B cell (primary cell): ENCODE results near the gene EFCC1. TPM values are rescaled to one million over a fixed set of nuclear protein-coding genes. Genes with fewer than 3 reads are reported as not detected.

ENCODE experiments used
- ATAC-seq: fragments of 200-7000 bp; cut with Tn5 transposase; one replicate; pipeline ENCODE4 v1.10.0; 2021; ENCODE audit warnings: low read depth, mild to moderate bottlenecking, moderate number of reproducible peaks, moderate library complexity
- CTCF ChIA-PET: fragments of 350-600 bp; sonication (Branson Sonifier 250); formaldehyde crosslinking; loops from one replicate; lab custom pipeline; 2021; ENCODE audit warnings: antibody characterized with exemption, inconsistent platforms; lab: Charles Lee
- POLR2A ChIA-PET: fragments of 350-600 bp; sonication (Branson Sonifier 250); formaldehyde crosslinking; loops from one replicate; lab custom pipeline; 2021; ENCODE audit warnings: antibody characterized with exemption; lab: Charles Lee
- DNase-seq: peaks from one replicate; pipeline ENCODE4 v3.0.0; 2013
- H2AFZ ChIP-seq: 2 replicates; pipeline ENCODE4 v1.6.1; 2012; ENCODE audit warnings: mild to moderate bottlenecking, low read depth, low read length; ENCODE audit not compliant: insufficient read depth, poor library complexity, severe bottlenecking
- H3K27ac ChIP-seq, 2 donors: 1 replicate in 1 of 2; 2 replicates in 1 of 2; pipeline ENCODE4 v1.5.1; 2012 to 2013; ENCODE audit warnings: low read length in 2 of 2, mild to moderate bottlenecking in 2 of 2, moderate library complexity in 1 of 2
- H3K27me3 ChIP-seq, 4 experiments: fragments of 200-600 bp in 1 of 4; sonication (generic) in 1 of 4; replicated peaks in 1 of 4; 1 replicate in 2 of 4; 2 replicates in 2 of 4; pipeline versions ENCODE4 v1.6.1 to v1.7.0; 2013 to 2016; ENCODE audit warnings: low read length in 3 of 4, mild to moderate bottlenecking in 2 of 4, mixed read lengths in 1 of 4, moderate library complexity in 1 of 4; ENCODE audit not compliant: insufficient read depth in 4 of 4, control insufficient read depth in 3 of 4; ENCODE audit errors: control extremely low read depth in 1 of 4
- H3K36me3 ChIP-seq, 2 experiments: replicated peaks in 1 of 2; 1 replicate in 1 of 2; 2 replicates in 1 of 2; pipeline versions ENCODE4 v1.6.1 to v1.7.1; 2013; ENCODE audit warnings: low read length in 1 of 2; ENCODE audit not compliant: insufficient read depth in 2 of 2, control insufficient read depth in 1 of 2; ENCODE audit errors: control extremely low read depth in 1 of 2, extremely low read depth in 1 of 2
- H3K4me1 ChIP-seq, 2 donors: fragments of 200-600 bp in 1 of 2; sonication (generic) in 1 of 2; 1 replicate in 1 of 2; 2 replicates in 1 of 2; pipeline versions ENCODE4 v1.5.1 to v1.6.1; 2013 to 2017; ENCODE audit warnings: low read length in 2 of 2; ENCODE audit not compliant: control insufficient read depth in 2 of 2, insufficient read depth in 2 of 2
- H3K4me2 ChIP-seq: replicated peaks from 2 replicates; pipeline ENCODE3; 2012; ENCODE audit warnings: mild to moderate bottlenecking, low read depth, low read length; ENCODE audit not compliant: poor library complexity, severe bottlenecking
- H3K4me3 ChIP-seq, 5 experiments: fragments of 200-600 bp in 1 of 5; sonication (generic) in 1 of 5; 1 replicate in 3 of 5; 2 replicates in 2 of 5; pipeline versions ENCODE4 v1.5.1 to v1.7.0; 2011 to 2016; ENCODE audit warnings: low read length in 4 of 5, mild to moderate bottlenecking in 4 of 5, low read depth in 2 of 5, control low read depth in 1 of 5, moderate library complexity in 1 of 5; ENCODE audit not compliant: insufficient read depth in 1 of 5; ENCODE audit errors: control extremely low read depth in 1 of 5, extremely low read depth in 1 of 5
- H3K79me2 ChIP-seq: fragments of 200-600 bp; sonication (generic); one replicate; pipeline ENCODE4 v1.6.0; 2016; ENCODE audit warnings: low read length; ENCODE audit not compliant: control insufficient read depth, insufficient read depth
- H3K9ac ChIP-seq: fragments of 200-600 bp; sonication (generic); 2 replicates; pipeline ENCODE4 v1.6.1; 2017; ENCODE audit warnings: mild to moderate bottlenecking, low read length, moderate library complexity
- H3K9me3 ChIP-seq, 3 donors: one replicate each; pipeline versions ENCODE4 v1.6.1 to v1.7.1; 2013; ENCODE audit warnings: low read length in 2 of 3; ENCODE audit not compliant: control insufficient read depth in 2 of 3, insufficient read depth in 1 of 3; ENCODE audit errors: control extremely low read depth in 1 of 3
- H4K20me1 ChIP-seq: 2 replicates; pipeline ENCODE4 v1.6.0; 2012; ENCODE audit warnings: mild to moderate bottlenecking, low read length; ENCODE audit not compliant: insufficient read depth, control insufficient read depth, poor library complexity, severe bottlenecking
- H3K27ac Mint-ChIP-seq: one replicate; pipeline ENCODE4 v1.8.0; 2021; ENCODE audit warnings: mixed read lengths
- H3K27me3 Mint-ChIP-seq: one replicate; pipeline ENCODE4 v1.8.0; 2021; ENCODE audit warnings: mixed read lengths
- H3K4me1 Mint-ChIP-seq: one replicate; pipeline ENCODE4 v1.8.0; 2021; ENCODE audit warnings: mixed read lengths
- H3K4me3 Mint-ChIP-seq: one replicate; pipeline ENCODE4 v1.8.0; 2021; ENCODE audit warnings: mixed read lengths
- H3K9me3 Mint-ChIP-seq: one replicate; pipeline ENCODE4 v1.8.0; 2022; ENCODE audit warnings: mixed read lengths; ENCODE audit not compliant: insufficient read depth
- EZH2 ChIP-seq: IDR thresholded peaks from 2 replicates; pipeline ENCODE4 v1.6.1; 2012; ENCODE audit warnings: borderline replicate concordance, low read depth, mild to moderate bottlenecking, moderate library complexity, low read length; ENCODE audit not compliant: insufficient read depth, poor library complexity, severe bottlenecking
- WGBS: methylation state at CpG from one replicate; pipeline ENCODE4 v1.1.5; 2013; ENCODE audit warnings: missing lambda C conversion rate; ENCODE audit not compliant: insufficient coverage; 5-methylcytosine and 5-hydroxymethylcytosine counted together
- intact Hi-C: fragments of 100-400 bp; cut with micrococcal nuclease; formaldehyde crosslinking; loops from one replicate; pipeline ENCODE4 v1.10.0; 2022
- polyA plus RNA-seq: library from polyadenylated mRNA; depleted of rRNA; stranded (reverse); fragments of >200 nt; gene quantifications from 2 replicates; pipeline ENCODE4 v1.2.3, GENCODE V29; 2012
- total RNA-seq, 2 donors: library from RNA; stranded (reverse); fragments of 120-200 nt in 1 of 2; gene quantifications; 1 replicate in 1 of 2; 2 replicates in 1 of 2; pipeline versions ENCODE4 v1.2.3 to v1.2.4, GENCODE V29; 2013 to 2022
- TF ChIP-seq, protein P1 (sequence below): fragments of 200-600 bp; IDR thresholded peaks from one replicate; pipeline ENCODE4 v1.8.0; 2022; ENCODE audit warnings: antibody characterized with exemption, mild to moderate bottlenecking

Gene EFCC1
- total and polyA plus RNA-seq, 2 donors (not counting 1 experiment from before 2014, with no cell fraction given): 0.06 TPM; not detected in 1

DNA sequence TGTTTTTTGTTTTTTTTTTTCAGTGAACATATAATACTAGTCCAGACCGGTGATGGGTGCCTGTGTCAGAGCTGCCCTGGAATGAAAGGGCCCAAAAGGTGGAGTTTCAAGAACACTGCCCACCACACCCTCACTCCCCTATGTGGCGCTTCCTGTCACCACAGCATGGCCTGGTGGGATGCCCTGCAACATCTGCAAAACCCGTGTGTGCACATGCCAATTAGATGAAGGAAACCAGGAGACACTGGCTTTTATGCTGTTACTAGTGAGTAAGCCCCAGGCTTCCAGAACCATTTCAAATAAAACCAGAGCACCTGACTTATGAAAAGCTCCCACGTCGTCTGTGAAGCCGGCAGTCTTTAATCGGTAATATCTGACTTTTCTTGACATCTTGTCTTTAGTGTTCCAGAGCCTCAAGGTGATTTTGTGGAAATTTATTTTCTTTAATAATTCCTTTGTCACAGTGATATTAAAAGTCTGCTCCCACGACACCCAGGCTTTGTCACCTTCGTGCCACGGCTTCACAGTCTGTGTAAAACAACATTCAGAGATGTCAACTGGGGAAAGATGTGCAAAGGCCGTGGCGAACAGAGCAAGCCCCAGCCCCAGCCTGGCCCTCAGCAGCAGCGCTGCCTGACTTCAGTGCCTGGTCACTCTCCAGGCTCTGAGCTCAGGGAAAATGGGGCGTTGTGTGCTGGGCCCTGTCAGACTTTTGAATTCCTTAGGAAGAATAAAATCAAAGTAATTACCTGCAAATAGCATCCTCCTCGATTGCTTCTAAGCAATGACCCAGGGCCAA lies 13.6 kb upstream of the EFCC1 start:
- ATAC-seq (no peak), DNase-seq (no peak)
- 93% methylated on average over 8 of the region's 15 CpGs for WGBS
- H3K27me3 Mint-ChIP-seq: peaks cover under 1% of the 10 kb centered on the region
- H3K4me1 ChIP-seq: no peaks in the 10 kb centered on the region
- no peak overlapping the region for H3K4me3 Mint-ChIP-seq
- H3K27ac Mint-ChIP-seq: no peak overlapping the region
- H3K27ac ChIP-seq: no peak overlapping the region
- no peak overlapping the region for H2AFZ ChIP-seq
- no peak overlapping the region for H3K4me2 ChIP-seq
- H3K9ac ChIP-seq: no peak overlapping the region
- ChIA-PET POLR2A (no interaction called here), CTCF (no interaction called here)
- H3K4me3 ChIP-seq: no peak overlapping the region
- H3K9me3 ChIP-seq: no peaks in the 10 kb centered on the region
- no peaks in the 10 kb centered on the region for H3K4me1 Mint-ChIP-seq
- H3K27me3 ChIP-seq: peaks cover 0 to 3% (median 0%) of the 10 kb centered on the region in 4 experiments
- TF ChIP-seq, protein P1, sequence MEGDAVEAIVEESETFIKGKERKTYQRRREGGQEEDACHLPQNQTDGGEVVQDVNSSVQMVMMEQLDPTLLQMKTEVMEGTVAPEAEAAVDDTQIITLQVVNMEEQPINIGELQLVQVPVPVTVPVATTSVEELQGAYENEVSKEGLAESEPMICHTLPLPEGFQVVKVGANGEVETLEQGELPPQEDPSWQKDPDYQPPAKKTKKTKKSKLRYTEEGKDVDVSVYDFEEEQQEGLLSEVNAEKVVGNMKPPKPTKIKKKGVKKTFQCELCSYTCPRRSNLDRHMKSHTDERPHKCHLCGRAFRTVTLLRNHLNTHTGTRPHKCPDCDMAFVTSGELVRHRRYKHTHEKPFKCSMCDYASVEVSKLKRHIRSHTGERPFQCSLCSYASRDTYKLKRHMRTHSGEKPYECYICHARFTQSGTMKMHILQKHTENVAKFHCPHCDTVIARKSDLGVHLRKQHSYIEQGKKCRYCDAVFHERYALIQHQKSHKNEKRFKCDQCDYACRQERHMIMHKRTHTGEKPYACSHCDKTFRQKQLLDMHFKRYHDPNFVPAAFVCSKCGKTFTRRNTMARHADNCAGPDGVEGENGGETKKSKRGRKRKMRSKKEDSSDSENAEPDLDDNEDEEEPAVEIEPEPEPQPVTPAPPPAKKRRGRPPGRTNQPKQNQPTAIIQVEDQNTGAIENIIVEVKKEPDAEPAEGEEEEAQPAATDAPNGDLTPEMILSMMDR: no peak
- no peak for TF ChIP-seq EZH2
- intact Hi-C loops: no loop called here
- H3K36me3 ChIP-seq: no peaks in the 10 kb centered on the region
- H3K9me3 Mint-ChIP-seq: no peaks in the 10 kb centered on the region
- H4K20me1 ChIP-seq: no peaks in the 10 kb centered on the region
- no peaks in the 10 kb centered on the region for H3K79me2 ChIP-seq

DNA sequence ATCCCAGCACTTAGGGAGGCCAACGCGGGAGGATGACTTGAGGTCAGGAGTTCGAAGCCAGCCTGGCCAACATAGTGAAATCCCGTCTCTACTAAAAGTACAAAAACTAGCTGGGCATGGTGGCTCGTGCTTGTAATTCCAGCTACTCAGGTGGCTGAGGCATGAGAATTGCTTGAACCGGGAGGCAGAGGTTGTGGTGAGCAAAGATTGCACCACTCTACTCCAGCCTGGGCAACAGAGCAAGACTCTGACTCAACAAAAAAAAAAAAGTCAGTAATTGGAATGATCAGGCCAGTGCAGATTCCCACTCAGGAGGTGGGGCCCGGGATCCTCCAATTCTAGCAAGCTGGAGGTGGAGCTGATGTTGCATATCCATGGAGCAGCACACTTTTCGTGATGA lies 12.8 kb upstream of the EFCC1 start:
- 95% methylated on average over 3 of the region's 8 CpGs for WGBS
- peaks cover 0 to 2% of the 10 kb centered on the region in 2 donors for H3K4me1 ChIP-seq
- H3K36me3 ChIP-seq: no peaks in the 10 kb centered on the region
- ChIA-PET CTCF (interaction anchor here (1.0 kb wide), 1 partner anchor 17 kb away, joined by 5 read pairs; no protein-coding TSS in a partner anchor), POLR2A (interaction anchor here (0.7 kb wide), 1 partner anchor 80 kb away, joined by 3 read pairs; no protein-coding TSS in a partner anchor)
- intact Hi-C loops: no loop called here
- no peak overlapping the region for H3K9ac ChIP-seq
- no peak overlapping the region for H3K4me2 ChIP-seq
- no peaks in the 10 kb centered on the region for H3K9me3 Mint-ChIP-seq
- no peaks in the 10 kb centered on the region for H3K9me3 ChIP-seq
- H2AFZ ChIP-seq: no peak overlapping the region
- TF ChIP-seq, protein P1: no peak
- no peak for DNase-seq
- H3K4me3 Mint-ChIP-seq: no peak overlapping the region
- H3K27ac ChIP-seq: no peak overlapping the region
- H4K20me1 ChIP-seq: no peaks in the 10 kb centered on the region
- no peaks in the 10 kb centered on the region for H3K79me2 ChIP-seq
- H3K4me3 ChIP-seq: no peak overlapping the region
- peaks cover 0 to 3% (median 0%) of the 10 kb centered on the region in 4 experiments for H3K27me3 ChIP-seq
- H3K27me3 Mint-ChIP-seq: no peaks in the 10 kb centered on the region
- no peak for ATAC-seq
- H3K27ac Mint-ChIP-seq: no peak overlapping the region
- H3K4me1 Mint-ChIP-seq: no peaks in the 10 kb centered on the region
